GM20000 (cell line): ENCODE measurements around the gene OR4C3.
A peak's percentile ranks its signal among the peaks of the same experiment; 100 is the strongest.
"Not testable (repeated sequence)": the region's sequence is repeated elsewhere in the genome, so short reads cannot be mapped to it uniquely, and the experiment has no call there.

Experiments used
- DNase-seq: peaks from one replicate; pipeline ENCODE4 v3.0.0; 2012; ENCODE audit warnings: low spot score
- CTCF ChIP-seq: IDR thresholded peaks from 2 replicates; pipeline ENCODE4 v1.5.1; 2012; ENCODE audit warnings: mild to moderate bottlenecking, control low read depth; ENCODE audit errors: extremely low read depth, missing control alignments

OR4C3 gene

GRCh38 chr11:48324620-48325019 lies at the start of gene OR4C3:
TSS of gene OR4C3 (plus strand) at chr11:48324920. CDS start at chr11:48325022, 102 bp downstream.
- not testable (repeated sequence) for DNase-seq

- TF ChIP-seq CTCF: no peak
- DNase-seq: no peak
These were observed 18.8 kb upstream of the OR4C3 start, which contains the start of gene OR4S1 for GRCh38 chr11:48305923-48306322. TSS of gene OR4S1 (plus strand) at chr11:48306223. CDS start at chr11:48306223, 0 bp downstream.

GRCh38 chr11:48307760-48308386 lies 16.8 kb upstream of the OR4C3 start:
- TF ChIP-seq CTCF: peak; percentile 86
- peak; percentile 50 for DNase-seq

DNA sequence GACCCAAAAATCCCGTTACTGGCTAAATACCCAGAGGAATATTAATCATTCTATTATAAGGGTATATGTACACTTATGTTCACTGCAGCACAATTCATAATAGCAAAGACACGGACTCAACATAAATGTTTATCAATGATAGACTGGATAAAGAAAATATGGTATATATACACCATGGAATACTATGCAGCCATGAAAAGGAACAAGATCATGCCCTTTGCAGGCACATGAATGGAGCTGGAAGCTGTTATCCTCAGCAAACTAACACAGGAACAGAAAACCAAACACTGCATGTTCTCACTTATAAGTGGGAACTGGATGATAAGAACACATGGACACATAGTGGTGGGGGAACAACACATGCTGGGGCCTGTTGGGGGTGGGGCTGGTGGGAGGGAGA lies 11.1 kb upstream of the OR4C3 start:
- not testable (repeated sequence) for DNase-seq

DNA sequence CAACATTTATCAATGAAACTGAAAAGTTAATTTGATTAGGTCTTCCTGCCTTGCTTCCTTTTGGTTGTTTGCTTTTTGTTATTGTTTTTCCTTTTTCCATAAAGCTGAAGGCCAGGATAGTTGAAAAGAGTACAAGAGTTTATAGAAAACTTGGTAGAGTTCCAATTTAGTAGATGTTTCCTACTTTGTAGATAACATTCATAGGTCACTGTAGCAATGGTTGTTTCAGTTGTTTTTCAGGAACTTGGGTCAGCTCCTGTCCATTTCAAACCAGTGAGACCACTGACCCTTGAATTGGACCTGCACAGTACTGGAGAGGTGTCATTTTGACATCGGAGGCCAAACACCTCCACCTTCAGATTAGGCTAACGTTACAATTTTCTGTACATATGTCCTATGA lies 4.9 kb upstream of the OR4C3 start:
- DNase-seq: not testable (repeated sequence)

DNA sequence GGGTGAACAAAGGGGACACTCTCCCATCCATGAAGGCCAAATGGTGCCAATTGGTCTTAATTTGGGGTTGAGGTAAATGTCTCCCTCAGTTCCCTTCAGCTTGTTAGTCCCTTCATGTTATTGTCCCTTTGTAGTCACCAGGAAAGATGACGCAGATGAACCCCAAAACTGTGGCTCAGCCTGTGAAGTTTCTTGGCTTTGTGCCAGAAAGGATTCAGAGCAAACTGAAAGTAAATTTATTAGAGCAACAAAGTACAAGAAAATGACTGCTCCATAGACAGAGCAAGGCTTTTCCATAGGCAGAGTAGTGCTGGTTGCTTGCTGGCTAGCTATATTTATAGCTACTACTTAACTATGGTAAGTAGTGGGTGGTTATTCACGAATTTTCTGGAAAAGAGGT lies 16.7 kb downstream of the OR4C3 start:
- no peak for TF ChIP-seq CTCF
- DNase-seq: no peak

DNA sequence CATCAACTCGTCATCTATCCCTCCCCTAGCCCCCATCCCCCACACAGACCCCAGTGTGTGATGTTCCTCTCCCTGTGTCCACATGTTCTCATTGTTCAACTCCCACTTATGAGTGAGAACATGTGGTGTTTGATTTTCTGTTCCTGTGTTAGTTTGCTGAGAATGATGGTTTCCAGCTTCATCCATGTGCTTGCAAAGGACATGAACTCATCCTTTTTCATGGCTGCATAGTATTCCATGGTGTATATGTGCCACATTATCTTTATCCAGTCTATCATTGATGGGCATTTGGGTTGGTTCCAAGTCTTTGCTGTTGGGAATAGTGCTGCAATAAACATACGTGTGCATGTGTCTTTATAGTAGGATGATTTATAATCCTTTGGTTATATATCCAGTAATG lies 17.8 kb downstream of the OR4C3 start:
- not testable (repeated sequence) for DNase-seq

DNA sequence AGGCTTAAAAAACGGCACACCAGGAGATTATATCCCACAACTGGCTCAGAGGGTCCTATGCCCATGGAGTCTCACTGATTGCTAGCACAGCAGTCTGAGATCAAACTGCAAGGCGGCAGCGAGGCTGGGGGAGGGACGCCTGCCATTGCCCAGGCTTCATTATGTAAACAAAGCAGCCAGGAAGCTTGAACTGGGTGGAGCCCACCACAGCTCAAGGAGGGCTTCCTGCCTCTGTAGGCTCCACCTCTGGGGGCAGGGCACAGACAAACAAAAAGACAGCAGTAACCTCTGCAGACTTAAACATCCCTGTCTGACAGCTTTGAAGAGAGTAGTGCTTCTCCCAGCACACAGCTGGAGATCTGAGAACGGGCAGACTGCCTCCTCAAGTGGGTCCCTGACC lies 21.6 kb downstream of the OR4C3 start:
- not testable (repeated sequence) for DNase-seq

DNA sequence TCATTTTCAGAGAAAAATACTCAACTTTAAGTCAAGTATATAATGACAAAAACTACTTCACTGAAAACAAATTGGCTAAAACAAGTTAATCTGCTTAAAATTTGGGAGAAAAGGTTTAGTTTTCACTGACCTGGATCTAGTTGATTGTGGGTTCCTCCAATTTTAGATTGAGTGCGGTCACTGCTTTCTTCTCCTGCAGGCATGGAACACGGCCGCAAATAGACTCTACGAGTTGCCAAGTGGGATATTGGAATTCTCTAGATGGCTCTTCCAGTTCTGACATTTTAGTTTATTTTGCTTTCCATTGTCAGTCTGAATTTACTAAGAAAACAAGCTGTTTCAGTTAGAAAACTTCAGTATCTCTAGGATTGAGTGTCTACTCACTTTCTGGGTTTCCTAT lies 29.3 kb downstream of the OR4C3 start:
- no peak for TF ChIP-seq CTCF

DNA sequence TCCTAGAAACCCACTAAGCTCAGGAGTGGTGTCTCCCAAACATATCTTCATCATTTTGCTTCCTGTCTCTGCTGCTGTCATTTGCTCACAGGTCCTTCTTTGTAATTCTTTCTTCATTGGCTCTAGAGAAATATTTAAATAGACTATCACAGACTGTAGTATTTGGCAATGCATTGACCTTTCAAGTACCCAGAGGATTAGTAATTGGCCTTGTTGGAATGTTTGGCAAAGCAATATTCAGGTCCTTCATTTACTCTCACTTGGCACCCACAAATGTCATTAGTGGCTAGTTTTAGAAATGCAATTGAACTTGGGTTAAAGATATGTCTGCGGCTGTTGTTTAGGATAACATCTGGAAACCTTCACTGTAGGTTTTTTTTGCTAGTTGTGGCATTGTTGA lies 30.0 kb downstream of the OR4C3 start:
- DNase-seq: no peak
- TF ChIP-seq CTCF: no peak

More for the DNA sequence above, 29.3 kb downstream of the OR4C3 start:
- DNase-seq: no peak

GRCh38 chr11:48361289-48361688 lies 36.6 kb downstream of the OR4C3 start:
- not testable (repeated sequence) for DNase-seq
